ENCODE measurements around the gene KTN1. TPM values are rescaled to one million over a fixed set of nuclear protein-coding genes. Genes with fewer than 3 reads are reported as not detected.

KTN1 gene
- total RNA-seq, 1 experiment from 2014 or later, result 125 TPM

GRCh38 chr14:55571125-55571889, 8.7 kb upstream of the KTN1 start (continued):
- TF ChIP-seq ZBTB43 (CRISPR knock-in tag; IDR thresholded peaks at IDR 0.05), result no peak

GRCh38 chr14:55572578-55572977, 7.4 kb upstream of the KTN1 start:
- no peak for TF ChIP-seq ZNF396 (CRISPR knock-in tag; IDR thresholded peaks at IDR 0.05; ENCODE audit: borderline replicate concordance)
- ChIA-PET POLR2A (no interaction called here), CTCF (interaction anchor here (1.6 kb wide), 1 partner anchor 126 kb away, joined by 4 read pairs; no protein-coding TSS in a partner anchor)
- Mint-ChIP-seq H3K4me1 (no peaks in the 10 kb centered on the region), H3K36me3 (peaks cover 3% of the 10 kb centered on the region; the same call in 1 of the 2 replicates), H3K27me3 (ENCODE audit: low read depth) (no peaks in the 10 kb centered on the region), H3K9me3 (no peaks in the 10 kb centered on the region), H3K4me3 (no peak overlapping the region), H3K27ac (no peak overlapping the region)
- ATAC-seq (no peak), DNase-seq (ENCODE audit: low spot score) (no peak)

GRCh38 chr14:55574988-55575387, 5.0 kb upstream of the KTN1 start:
- CTCF ChIA-PET, result interaction anchor here (0.6 to 1.7 kb wide), 2 partner anchors 129 to 147 kb away, joined by 3 to 11 read pairs; no protein-coding TSS in a partner anchor
- Mint-ChIP-seq H3K9me3 (no peaks in the 10 kb centered on the region), H3K27me3 (ENCODE audit: low read depth) (no peaks in the 10 kb centered on the region), H3K4me1 (peaks cover 11% of the 10 kb centered on the region), H3K27ac (peak overlapping the region; percentile 74; the same call in 1 of the 2 replicates), H3K36me3 (peaks cover 3% of the 10 kb centered on the region; the same call in 1 of the 2 replicates), H3K4me3 (no peak overlapping the region)
- ATAC-seq (no peak), DNase-seq (ENCODE audit: low spot score) (no peak)
- no peak for TF ChIP-seq NR2C2 (CRISPR knock-in tag; IDR thresholded peaks at IDR 0.05)
- no peak for TF ChIP-seq TEAD1 (CRISPR knock-in tag; IDR thresholded peaks at IDR 0.05)
- TF ChIP-seq PRRX2 (CRISPR knock-in tag; IDR thresholded peaks at IDR 0.05), result no peak
- TF ChIP-seq OVOL2 (CRISPR knock-in tag; IDR thresholded peaks at IDR 0.05; ENCODE audit: borderline replicate concordance), result no peak
- TF ChIP-seq USF2 (CRISPR knock-in tag; IDR thresholded peaks at IDR 0.05), result no peak
- TF ChIP-seq CTCF (IDR thresholded peaks at IDR 0.05), result no peak
- POLR2A ChIA-PET, result no interaction called here

- TF ChIP-seq KAT7 (CRISPR knock-in tag; IDR thresholded peaks at IDR 0.05; ENCODE audit: borderline replicate concordance) (no peak), ESRRA (CRISPR knock-in tag; IDR thresholded peaks at IDR 0.05; ENCODE audit: borderline replicate concordance) (no peak), IRF2 (CRISPR knock-in tag; IDR thresholded peaks at IDR 0.05; ENCODE audit: borderline replicate concordance, low read depth) (no peak), ELF4 (CRISPR knock-in tag; IDR thresholded peaks at IDR 0.05; ENCODE audit: low read depth) (no peak), PREB (CRISPR knock-in tag; IDR thresholded peaks at IDR 0.05; ENCODE audit: borderline replicate concordance) (no peak)
- DNase-seq (ENCODE audit: low spot score) (no peak), ATAC-seq (no peak)
- Mint-ChIP-seq H3K36me3 (peaks cover 3% of the 10 kb centered on the region; the same call in 1 of the 2 replicates), H3K4me1 (peaks cover 20% of the 10 kb centered on the region), H3K4me3 (no peak overlapping the region), H3K9me3 (no peaks in the 10 kb centered on the region), H3K27me3 (ENCODE audit: low read depth) (no peaks in the 10 kb centered on the region), H3K27ac (no peak overlapping the region)
- ChIA-PET CTCF (no interaction called here), POLR2A (no interaction called here)
Measured at GRCh38 chr14:55577229-55577628, 2.8 kb upstream of the KTN1 start.
